ENCODE data around the gene USP40. TPM values are rescaled to one million over a fixed set of nuclear protein-coding genes. Genes with fewer than 3 reads are reported as not detected.

The USP40 gene
- total RNA-seq, 6 experiments from 2014 or later, result 22.8 to 27.4 (median 24.3) TPM

DNA sequence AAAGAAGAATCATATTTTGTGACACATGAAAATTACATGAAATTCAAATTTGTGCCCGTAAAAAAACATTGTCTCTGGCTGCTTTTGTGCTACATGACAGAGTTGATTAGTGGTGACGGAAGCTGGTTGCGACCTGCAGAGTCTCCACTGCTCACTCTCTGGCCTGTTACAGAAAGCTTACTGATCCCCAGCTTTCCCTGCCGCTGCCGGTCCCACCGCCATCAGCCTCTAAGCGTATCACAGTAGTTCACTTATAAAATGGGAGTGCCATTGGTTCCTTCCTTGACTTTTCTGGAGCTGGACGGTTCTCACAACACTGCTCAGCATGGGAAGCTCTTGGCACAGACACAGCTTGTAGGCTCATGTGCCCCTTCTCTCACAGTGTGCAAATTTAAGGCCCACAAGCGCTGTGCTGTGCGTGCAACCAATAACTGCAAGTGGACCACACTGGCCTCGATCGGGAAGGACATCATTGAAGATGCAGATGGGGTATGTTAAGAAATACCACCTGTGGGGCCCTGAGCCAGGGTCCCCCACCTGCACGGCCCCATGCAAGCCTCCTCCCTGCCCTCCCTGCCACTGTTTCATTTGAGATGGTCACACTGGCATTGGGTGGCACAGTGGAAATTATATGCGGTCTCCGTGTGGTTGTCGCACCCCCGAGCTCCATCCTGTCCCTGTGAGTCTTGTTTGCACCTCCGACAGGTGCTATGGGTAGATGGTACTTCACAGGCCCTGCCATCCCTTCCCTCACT, 131.0 kb downstream of the USP40 start:
- no peaks in the 10 kb centered on the region; the same call in 1 of the 2 replicates for H3K36me3 Mint-ChIP-seq (ENCODE audit: low read depth)
- H3K4me1 Mint-ChIP-seq (ENCODE audit: low read depth), result peaks cover 21% of the 10 kb centered on the region
- no peak overlapping the region for H3K4me3 Mint-ChIP-seq
- TF ChIP-seq, protein P1, sequence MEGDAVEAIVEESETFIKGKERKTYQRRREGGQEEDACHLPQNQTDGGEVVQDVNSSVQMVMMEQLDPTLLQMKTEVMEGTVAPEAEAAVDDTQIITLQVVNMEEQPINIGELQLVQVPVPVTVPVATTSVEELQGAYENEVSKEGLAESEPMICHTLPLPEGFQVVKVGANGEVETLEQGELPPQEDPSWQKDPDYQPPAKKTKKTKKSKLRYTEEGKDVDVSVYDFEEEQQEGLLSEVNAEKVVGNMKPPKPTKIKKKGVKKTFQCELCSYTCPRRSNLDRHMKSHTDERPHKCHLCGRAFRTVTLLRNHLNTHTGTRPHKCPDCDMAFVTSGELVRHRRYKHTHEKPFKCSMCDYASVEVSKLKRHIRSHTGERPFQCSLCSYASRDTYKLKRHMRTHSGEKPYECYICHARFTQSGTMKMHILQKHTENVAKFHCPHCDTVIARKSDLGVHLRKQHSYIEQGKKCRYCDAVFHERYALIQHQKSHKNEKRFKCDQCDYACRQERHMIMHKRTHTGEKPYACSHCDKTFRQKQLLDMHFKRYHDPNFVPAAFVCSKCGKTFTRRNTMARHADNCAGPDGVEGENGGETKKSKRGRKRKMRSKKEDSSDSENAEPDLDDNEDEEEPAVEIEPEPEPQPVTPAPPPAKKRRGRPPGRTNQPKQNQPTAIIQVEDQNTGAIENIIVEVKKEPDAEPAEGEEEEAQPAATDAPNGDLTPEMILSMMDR (IDR thresholded peaks at IDR 0.05), result no peak
- no peak overlapping the region for H3K27ac Mint-ChIP-seq
- no peak for DNase-seq
- H3K27me3 Mint-ChIP-seq (ENCODE audit: insufficient read depth), result peaks cover 2% of the 10 kb centered on the region; the same call in 1 of the 2 replicates
- H3K9me3 Mint-ChIP-seq, result no peaks in the 10 kb centered on the region

DNA sequence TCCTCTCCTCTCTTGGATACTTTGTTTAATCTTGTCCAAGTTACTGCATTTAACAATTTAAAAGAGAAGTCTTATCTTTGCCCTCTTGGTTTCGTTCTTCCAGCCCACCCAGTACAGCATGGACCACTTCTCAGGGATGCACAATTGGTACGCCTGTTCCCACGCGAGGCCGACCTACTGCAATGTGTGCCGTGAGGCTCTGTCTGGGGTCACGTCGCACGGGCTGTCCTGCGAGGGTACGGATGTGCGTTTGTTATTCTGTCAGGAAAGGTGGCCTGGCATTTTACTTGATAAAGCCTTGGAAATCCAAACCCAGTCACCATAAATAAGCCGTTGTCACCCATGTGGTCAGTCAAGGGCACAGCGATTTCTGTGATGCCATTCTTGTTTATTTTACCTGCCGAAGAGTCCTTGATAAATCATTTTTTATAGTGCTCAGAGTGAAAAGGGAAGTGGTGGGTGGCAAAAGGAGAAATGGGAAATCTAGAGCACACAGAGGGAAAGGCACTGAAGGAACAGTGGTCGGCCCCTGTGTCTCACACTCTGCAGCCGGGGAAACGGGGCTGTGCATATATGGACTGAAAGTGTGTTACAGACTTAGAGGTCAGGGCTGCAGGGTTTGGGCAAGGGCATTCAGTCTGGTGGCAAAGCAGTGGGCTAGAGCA, 131.8 kb downstream of the USP40 start:
- H3K36me3 Mint-ChIP-seq (ENCODE audit: low read depth), result no peaks in the 10 kb centered on the region; the same call in 1 of the 2 replicates
- H3K27ac Mint-ChIP-seq, result no peak overlapping the region
- no peak overlapping the region for H3K4me3 Mint-ChIP-seq
- no peak for DNase-seq
- H3K27me3 Mint-ChIP-seq (ENCODE audit: insufficient read depth), result peaks cover 2% of the 10 kb centered on the region; the same call in 1 of the 2 replicates
- H3K4me1 Mint-ChIP-seq (ENCODE audit: low read depth), result peaks cover 29% of the 10 kb centered on the region
- H3K9me3 Mint-ChIP-seq, result no peaks in the 10 kb centered on the region
- TF ChIP-seq, protein P1 (IDR thresholded peaks at IDR 0.05), result no peak

DNA sequence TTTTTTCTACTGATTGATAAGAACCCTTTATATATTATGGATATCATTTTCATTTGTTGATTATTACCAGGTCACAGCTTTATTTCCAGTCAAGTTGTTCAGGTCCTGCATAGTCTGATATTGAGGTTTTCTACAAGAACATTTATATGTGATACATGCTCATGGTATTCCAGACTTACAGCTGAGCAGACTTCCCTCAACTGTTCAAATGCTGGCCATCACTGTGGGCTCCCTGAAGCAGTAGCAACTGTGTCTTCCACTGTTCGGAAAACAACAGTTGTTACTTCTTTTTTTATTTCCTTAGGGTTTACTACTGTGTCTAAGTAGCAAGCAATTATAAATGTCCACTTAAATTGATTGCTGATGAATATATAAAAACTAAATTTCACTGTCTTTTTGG, 132.8 kb downstream of the USP40 start:
- H3K4me1 Mint-ChIP-seq (ENCODE audit: low read depth), result peaks cover 39% of the 10 kb centered on the region
- TF ChIP-seq, protein P1 (IDR thresholded peaks at IDR 0.05), result no peak
- no peak for DNase-seq
- H3K27me3 Mint-ChIP-seq (ENCODE audit: insufficient read depth), result peaks cover 2% of the 10 kb centered on the region; the same call in 1 of the 2 replicates
- H3K27ac Mint-ChIP-seq, result no peak overlapping the region
- H3K4me3 Mint-ChIP-seq, result no peak overlapping the region
- H3K36me3 Mint-ChIP-seq (ENCODE audit: low read depth), result peaks cover 4% of the 10 kb centered on the region; the same call in 1 of the 2 replicates
- H3K9me3 Mint-ChIP-seq, result no peaks in the 10 kb centered on the region

DNA sequence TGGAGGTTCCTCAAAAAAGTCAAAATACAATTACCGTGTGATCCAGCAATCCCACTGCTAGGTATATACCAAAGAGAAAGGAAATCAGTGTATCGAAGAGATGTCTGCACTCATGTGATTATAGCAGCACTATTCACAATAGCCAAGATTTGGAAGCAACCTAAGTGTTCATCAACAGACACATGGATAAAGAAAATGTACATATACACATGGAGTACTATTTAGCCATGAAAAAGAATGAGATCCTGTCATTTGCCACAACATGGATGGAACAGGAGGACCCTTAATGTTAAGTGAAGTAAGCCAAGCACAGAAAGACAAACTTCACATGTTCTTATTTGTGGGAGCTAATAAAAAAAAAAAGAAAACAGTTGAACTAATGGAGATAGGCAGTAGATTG, 133.6 kb downstream of the USP40 start:
- peaks cover 2% of the 10 kb centered on the region; the same call in 1 of the 2 replicates for H3K27me3 Mint-ChIP-seq (ENCODE audit: insufficient read depth)
- H3K27ac Mint-ChIP-seq, result no peak overlapping the region
- 0 out of 2 replicates have a peak, but pooled peaks cover 1% of the 10 kb centered on the region for H3K9me3 Mint-ChIP-seq
- no peak overlapping the region for H3K4me3 Mint-ChIP-seq
- H3K4me1 Mint-ChIP-seq (ENCODE audit: low read depth), result peaks cover 40% of the 10 kb centered on the region
- DNase-seq, result no peak
- peaks cover 4% of the 10 kb centered on the region; the same call in 1 of the 2 replicates for H3K36me3 Mint-ChIP-seq (ENCODE audit: low read depth)
- TF ChIP-seq, protein P1 (IDR thresholded peaks at IDR 0.05), result no peak

DNA sequence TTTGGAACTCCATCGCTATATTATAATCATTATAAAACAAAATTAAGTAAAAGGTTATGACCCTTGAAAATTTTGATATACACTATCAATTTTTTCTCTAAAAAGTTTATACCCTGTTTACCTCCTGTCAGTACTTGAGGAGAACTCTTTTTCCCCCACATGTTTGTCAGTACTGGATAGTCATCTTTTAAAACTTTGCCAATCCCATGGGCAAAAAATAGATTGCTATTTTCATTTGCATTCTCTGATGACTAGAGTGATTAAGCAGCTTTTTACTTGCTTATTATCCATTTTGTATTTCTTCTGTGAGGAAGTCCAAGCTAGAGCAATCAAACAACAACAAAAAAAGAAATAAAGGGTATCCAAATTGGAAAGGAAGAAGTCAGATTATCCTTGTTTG, 135.9 kb downstream of the USP40 start:
- Mint-ChIP-seq H3K9me3 (peaks cover 25% of the 10 kb centered on the region), H3K4me1 (ENCODE audit: low read depth) (peaks cover 57% of the 10 kb centered on the region), H3K4me3 (no peak overlapping the region), H3K27ac (no peak overlapping the region), H3K27me3 (ENCODE audit: insufficient read depth) (no peaks in the 10 kb centered on the region), H3K36me3 (ENCODE audit: low read depth) (peaks cover 21% of the 10 kb centered on the region)
- TF ChIP-seq, protein P1 (IDR thresholded peaks at IDR 0.05), result no peak
- DNase-seq, result peak; percentile 14

All from HFFc6 (cell line).